Stimulated activated naive CD4-positive, alpha-beta T cell treated with Interleukin-2 at 50 U/mL for 16 hours (primary cell): ENCODE data around the gene WNT8B.
A peak's percentile ranks its signal among the peaks of the same experiment; 100 is the strongest.

Experiments
- DNase-seq: peaks from one replicate; lab custom pipeline; 2025; lab: John Stamatoyannopoulos, UW

Gene WNT8B, protein sequence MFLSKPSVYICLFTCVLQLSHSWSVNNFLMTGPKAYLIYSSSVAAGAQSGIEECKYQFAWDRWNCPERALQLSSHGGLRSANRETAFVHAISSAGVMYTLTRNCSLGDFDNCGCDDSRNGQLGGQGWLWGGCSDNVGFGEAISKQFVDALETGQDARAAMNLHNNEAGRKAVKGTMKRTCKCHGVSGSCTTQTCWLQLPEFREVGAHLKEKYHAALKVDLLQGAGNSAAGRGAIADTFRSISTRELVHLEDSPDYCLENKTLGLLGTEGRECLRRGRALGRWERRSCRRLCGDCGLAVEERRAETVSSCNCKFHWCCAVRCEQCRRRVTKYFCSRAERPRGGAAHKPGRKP

DNA sequence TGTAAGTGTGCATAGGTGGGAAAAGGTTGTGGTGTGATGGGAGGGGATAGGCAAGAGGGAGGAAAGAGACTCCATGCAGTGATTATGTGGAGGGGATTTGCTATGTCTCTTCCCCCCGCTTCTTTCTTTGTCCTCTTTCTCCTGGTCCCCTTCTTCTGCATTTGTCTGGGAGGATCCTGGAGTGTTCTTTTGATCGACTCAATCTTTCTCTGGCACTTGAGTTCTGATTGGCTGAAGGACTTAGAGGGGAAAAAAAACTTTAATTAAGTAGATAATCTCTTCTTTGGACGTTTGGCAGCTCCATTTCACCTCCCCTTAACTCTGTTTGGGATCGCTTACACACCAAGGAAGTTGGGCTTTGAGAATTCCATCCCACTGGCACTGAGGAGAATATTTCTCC, at the start of gene WNT8B:
TSS of gene WNT8B (plus strand) at position 301 of the 400 bp plus-strand sequence. CDS start 160 bp downstream, outside the sequence.
- no peak for DNase-seq

DNA sequence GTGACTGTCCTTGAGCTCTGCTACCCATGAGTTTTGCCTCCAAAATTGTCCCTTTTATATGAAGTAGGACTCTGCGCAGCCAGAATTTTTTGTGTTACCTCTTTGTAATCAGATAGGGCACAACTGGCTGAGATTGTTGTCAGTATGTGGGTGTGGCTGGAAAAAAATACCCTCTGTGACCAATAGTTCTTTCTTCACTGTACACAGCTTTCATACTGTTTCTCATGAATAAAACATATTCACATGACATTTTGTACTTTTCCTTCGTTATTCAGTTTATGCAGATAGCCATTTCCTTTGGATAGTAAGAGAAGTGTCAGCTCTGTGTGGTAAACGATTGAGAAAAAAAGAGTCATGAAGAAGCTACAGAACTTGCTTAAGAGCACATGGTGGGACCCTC, 49.6 kb upstream of the WNT8B start:
- DNase-seq: no peak

GRCh38 chr10:100419911-100420449, 42.8 kb upstream of the WNT8B start:
- DNase-seq: no peak

GRCh38 chr10:100427374-100427773, 35.4 kb upstream of the WNT8B start:
- no peak for DNase-seq

GRCh38 chr10:100433253-100434240, 29.3 kb upstream of the WNT8B start:
- DNase-seq: peak; percentile 89

- DNase-seq: no peak
These were observed 26.6 kb upstream of the WNT8B start for GRCh38 chr10:100436255-100436654.

DNA sequence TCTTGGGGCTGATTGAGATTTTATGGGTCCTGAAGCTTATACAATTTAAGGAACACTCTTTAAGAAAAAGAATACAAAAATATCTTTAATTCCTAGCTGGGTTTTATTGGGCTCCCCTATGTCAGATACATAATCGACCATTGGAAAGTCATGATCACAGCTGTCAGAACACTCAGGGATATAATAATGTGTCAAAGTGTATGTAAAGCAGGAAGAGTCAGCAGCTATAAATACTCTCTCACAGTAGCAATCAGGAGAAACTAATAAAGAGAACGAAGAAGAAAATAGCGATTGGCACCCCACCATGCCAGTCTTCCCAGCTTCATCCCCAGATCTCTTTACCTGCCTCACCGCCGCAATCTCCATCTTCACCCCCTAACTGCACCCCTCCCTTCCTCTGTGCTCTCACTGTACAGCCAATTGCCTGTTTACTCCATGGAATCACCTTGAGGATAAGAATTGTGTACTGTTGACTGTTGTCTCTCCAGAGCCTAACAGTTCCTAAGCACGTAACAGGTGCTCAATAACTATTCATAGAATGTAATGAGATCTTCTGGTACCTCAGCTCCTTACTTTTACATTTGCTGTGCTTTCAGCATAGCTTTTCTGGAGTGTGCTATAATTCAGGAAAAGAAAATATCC, 24.0 kb upstream of the WNT8B start:
- DNase-seq: no peak

DNA sequence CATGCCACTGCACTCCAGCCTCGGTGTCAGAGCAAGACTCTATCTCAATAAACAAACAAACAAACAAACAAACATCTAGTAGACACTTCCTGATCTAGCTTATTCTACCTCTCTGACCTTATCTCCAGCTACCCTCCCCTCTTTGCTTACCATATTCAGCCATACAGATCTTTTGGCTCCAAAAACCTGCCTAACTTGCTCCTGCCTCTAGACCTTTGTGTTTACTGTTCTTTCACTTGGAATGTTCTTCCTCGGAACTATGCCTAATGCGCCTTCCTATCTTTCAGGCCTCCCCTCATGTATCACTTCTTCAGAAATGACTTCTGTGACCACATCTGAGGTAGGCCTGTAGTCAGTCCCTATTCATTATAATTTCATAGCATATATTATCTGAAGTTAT, 20.3 kb upstream of the WNT8B start:
- no peak for DNase-seq

DNA sequence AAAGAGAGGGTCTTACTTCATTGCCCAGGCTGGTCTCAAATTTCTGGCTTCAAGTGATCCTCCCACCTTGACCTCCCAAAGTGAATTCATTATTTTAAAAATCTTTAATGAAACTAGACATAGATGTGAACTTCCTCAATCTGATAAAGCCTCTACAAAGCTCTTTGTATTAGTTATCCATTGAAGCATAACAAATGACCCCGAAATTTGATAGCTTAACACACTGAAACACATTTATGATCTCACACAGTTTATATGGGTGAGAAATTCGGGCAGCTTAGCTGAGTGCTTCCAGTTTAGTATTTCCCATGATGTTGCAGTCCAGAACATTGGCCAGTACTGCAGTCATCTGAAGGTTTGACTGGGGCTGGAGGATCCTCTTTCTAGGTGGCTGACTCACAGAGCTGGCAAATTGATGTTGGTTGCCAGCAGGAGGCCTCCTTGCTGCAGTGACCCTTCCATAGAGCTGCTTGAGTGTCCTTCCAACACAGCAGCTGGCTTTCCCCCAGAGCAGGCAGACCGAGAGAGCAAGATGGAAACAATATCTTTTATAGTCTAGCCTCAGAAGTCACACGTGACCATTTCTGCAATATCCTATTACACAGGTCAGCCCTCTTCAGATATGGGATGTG, 16.6 kb upstream of the WNT8B start:
- DNase-seq: no peak

GRCh38 chr10:100447663-100448062, 15.1 kb upstream of the WNT8B start:
- no peak for DNase-seq

DNA sequence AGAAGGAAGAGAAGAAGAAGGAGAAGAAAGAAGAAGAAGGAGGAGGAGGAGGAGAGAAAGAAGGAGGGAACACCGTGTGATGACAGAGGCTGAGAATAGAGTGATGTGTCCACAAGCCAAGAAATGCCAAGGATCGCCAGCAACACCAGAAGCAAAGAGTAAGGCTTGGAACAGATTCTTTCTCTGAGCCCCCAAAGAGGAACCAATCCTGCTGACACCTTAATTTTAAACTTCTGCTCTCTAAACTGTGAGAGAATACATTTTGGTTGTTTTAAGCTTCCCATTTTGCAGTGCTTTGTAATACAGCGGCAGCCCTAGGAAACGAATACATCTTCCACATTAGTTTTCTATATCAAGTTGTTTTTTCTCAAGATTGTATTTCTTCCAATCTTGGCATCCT, 13.9 kb upstream of the WNT8B start:
- DNase-seq: no peak

DNA sequence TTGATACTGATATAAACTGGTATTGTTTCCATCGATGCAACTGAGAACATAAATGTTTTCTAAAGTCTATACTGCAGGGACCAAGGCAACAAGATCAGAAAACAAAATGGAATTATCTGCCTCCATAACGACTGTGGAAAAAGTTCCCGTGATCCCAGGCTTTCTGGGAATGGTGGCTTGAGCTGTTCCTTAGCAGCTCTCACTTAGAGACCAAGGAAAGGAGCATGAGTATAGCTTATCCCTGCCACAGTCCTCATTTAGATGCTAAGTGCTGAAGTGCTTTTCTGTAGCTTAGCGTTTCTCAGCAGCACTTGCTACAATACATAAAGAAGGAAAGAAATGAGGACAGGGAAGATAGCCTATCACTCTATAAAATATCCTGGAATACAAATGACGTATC, 5.5 kb downstream of the WNT8B start:
- no peak for DNase-seq

GRCh38 chr10:100468978-100469377, 6.2 kb downstream of the WNT8B start:
- no peak for DNase-seq

- DNase-seq: no peak
These were observed 6.9 kb downstream of the WNT8B start for GRCh38 chr10:100469756-100470155.

DNA sequence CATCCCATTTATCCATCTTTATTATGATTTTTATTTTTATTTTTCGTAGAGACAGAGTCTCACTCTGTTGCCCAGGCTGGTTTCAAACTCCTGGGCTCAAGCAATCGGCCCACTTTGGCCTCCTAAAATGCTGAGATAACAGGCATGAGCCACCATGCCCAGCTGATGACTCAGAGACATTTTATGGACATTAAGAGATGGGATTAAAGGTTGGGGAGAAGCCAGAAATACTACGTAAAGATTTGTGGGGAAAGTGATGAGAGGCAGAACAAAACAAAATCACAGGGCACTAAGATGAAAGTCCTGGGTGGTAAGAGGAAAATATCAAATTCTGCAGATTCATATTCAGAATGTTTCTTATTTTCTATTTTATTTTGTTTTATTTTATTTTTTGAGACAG, 7.6 kb downstream of the WNT8B start:
- DNase-seq: no peak

GRCh38 chr10:100477970-100478369, 15.2 kb downstream of the WNT8B start:
- DNase-seq: no peak

DNA sequence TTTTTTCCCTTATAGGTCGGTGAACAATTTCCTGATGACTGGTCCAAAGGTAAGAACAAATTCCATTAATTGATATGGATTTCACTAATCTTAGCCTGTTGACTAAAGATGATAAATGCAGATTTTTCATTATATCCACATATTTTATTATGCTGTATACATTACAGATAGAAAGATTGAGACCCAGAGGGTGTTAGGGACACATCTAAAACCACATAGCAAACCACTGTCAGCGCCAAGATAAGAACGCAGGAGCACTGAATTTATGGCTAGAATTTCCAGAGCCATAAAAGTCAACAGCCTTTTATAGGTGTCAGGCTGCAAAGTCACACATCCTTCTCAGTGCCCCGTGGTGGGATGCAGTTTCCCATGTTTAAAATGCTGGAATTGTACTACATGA, 16.2 kb downstream of the WNT8B start:
- no peak for DNase-seq

DNA sequence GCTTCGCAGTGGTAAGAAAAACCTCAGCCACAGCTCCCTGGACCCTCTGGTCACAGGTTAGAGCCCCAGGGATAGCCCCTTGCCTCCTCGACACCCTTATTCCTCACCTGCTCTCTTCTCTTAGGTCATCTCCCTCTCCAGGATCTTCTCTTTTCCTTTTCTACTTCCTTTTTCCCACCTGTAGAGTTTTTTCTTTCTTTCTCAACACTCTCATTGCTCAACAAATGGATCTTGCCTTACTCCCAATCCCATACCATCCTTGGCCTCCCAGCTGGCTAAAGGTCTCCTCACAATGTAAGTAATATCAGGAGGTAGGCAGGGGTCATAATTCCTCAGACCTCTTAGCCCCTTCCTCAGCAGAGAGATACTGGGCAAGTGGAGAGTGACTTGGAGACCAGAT, 17.2 kb downstream of the WNT8B start:
- DNase-seq: no peak

DNA sequence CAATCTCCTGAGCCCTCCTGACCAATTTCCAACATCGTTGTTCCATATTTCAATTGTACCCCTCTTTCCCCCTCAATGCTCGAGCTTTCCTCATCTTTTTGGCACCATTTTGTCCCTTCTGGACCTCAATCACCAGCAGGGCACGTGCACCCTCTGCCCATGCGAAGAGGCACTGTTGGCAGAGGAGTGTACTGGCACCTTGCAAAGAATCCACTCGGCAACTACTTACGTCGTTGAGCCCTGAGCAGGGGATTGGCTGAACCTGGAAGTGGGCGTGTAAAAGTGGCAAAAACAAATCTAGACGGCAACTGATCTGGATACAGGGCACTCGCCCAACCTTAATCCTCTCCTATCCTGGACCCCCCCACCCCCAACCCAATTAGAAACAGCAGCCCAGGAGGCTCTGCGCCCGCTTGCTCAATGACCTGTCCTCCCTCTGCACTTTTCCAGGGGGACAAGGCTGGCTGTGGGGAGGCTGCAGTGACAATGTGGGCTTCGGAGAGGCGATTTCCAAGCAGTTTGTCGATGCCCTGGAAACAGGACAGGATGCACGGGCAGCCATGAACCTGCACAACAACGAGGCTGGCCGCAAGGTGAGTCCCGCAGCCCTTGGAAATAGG, 18.8 kb downstream of the WNT8B start:
- DNase-seq: peak; percentile 82

- peak; percentile 57 for DNase-seq
These were observed 19.5 kb downstream of the WNT8B start for GRCh38 chr10:100482181-100482833.

DNA sequence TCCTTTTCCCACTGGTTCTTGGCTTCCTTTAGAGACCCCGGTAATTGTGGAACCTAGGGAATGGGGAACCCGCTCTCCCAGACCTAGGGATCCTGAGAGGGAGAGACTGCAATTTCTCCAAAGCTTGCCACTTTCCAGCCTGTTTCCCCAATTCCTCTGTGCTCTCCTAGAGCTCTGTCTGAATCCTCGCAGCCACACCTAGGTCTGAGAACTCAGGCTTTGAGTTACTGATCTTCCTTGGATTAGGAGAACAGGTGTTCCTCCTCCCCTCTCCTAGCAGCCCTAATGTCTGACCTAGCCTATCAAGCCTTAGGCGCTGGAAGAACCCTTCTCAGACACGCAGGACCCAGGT, 20.0 kb downstream of the WNT8B start:
- DNase-seq: no peak
